Measurements from ENCODE around the gene ZNRF3. TPM values are rescaled to one million over a fixed set of nuclear protein-coding genes. Genes with fewer than 3 reads are reported as not detected.
"Not testable (repeated sequence)": the region's sequence is repeated elsewhere in the genome, so short reads cannot be mapped to it uniquely, and the experiment has no call there.

Gene ZNRF3
- total RNA-seq, 1 experiment from 2014 or later: 8.1 TPM

- no peaks in the 10 kb centered on the region for H3K27me3 ChIP-seq (ENCODE audit: low read length)
- no peaks in the 10 kb centered on the region for H3K9me2 ChIP-seq (replicated peaks; ENCODE audit: low read length)
- no peaks in the 10 kb centered on the region for H3K36me3 ChIP-seq (ENCODE audit: low read depth, low read length)
- TF ChIP-seq CTCF (conservative IDR thresholded peaks at IDR 0.05; ENCODE audit: low read depth, low read length) (no peak), EZH2phosphoT487 (IDR thresholded peaks at IDR 0.05; ENCODE audit: borderline replicate concordance, low read length) (no peak), EZH2 (IDR thresholded peaks at IDR 0.05; ENCODE audit: low read length, unreplicated experiment) (no peak)
- H2AFZ ChIP-seq (ENCODE audit: low read length): no peak overlapping the region
- no peaks in the 10 kb centered on the region for H3F3A ChIP-seq (ENCODE audit: low read length, unreplicated experiment)
- ChIA-PET POLR2A (ENCODE audit: unreplicated experiment) (interaction anchor here (0.5 kb wide), 1 partner anchor 135 kb away, joined by 3 read pairs; no protein-coding TSS in a partner anchor), CTCF (no interaction called here)
- no TSS peak for BruUV-seq (replicated peaks)
- no peaks in the 10 kb centered on the region for H3K9me3 ChIP-seq (ENCODE audit: low read length)
- no peaks in the 10 kb centered on the region for H4K20me1 ChIP-seq (ENCODE audit: low read length)
- H3K4me2 ChIP-seq (ENCODE audit: low read length): no peak overlapping the region
- H3K79me2 ChIP-seq (ENCODE audit: low read length): no peaks in the 10 kb centered on the region
- intact Hi-C loops (cut with micrococcal nuclease): no loop called here
- DNase-seq: no peak
- H3K9ac ChIP-seq (ENCODE audit: low read length): no peak overlapping the region
- no peak for ATAC-seq
- H3K4me1 ChIP-seq (ENCODE audit: insufficient read depth, low read length): no peaks in the 10 kb centered on the region
- no peak overlapping the region for H3K4me3 ChIP-seq (ENCODE audit: low read length)
- no peak overlapping the region for H3K27ac ChIP-seq (ENCODE audit: low read length)
These were observed 18.3 kb upstream of the ZNRF3 start for GRCh38 chr22:28864878-28865596.

- BruUV-seq (replicated peaks): no TSS peak
These were observed 16.2 kb upstream of the ZNRF3 start for GRCh38 chr22:28867191-28867590.

DNA sequence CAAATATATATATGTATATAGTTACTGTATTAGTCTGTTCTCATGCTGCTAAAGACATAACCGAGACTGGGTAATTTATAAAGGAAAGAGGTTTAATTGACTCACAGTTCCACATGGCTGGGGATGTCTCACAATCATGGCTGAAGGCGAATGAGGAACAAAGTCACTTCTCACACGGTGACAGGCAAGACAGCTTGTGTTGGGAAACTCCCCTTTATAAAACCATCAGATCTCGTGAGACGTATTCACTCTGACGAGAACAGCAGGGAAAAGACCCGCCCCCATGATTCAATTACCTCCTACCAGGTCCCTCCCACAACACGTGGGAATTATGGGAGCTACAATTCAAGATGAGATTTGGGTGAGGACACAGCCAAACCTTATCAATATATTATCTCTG lies 15.0 kb upstream of the ZNRF3 start:
- H2AFZ ChIP-seq (ENCODE audit: low read length); H3K4me1 ChIP-seq (ENCODE audit: insufficient read depth, low read length); H3K9ac ChIP-seq (ENCODE audit: low read length); intact Hi-C loops (cut with micrococcal nuclease); DNase-seq; H3K9me2 ChIP-seq (replicated peaks; ENCODE audit: low read length); H3K27ac ChIP-seq (ENCODE audit: low read length); H3K4me2 ChIP-seq (ENCODE audit: low read length); H3K4me3 ChIP-seq (ENCODE audit: low read length); BruUV-seq (replicated peaks); H3F3A ChIP-seq (ENCODE audit: low read length, unreplicated experiment); CTCF ChIA-PET; H3K79me2 ChIP-seq (ENCODE audit: low read length); H3K27me3 ChIP-seq (ENCODE audit: low read length); H3K36me3 ChIP-seq (ENCODE audit: low read depth, low read length); ATAC-seq; H3K9me3 ChIP-seq (ENCODE audit: low read length); POLR2A ChIA-PET (ENCODE audit: unreplicated experiment); H4K20me1 ChIP-seq (ENCODE audit: low read length): not testable (repeated sequence)

More at GRCh38 chr22:28867191-28867590, 16.2 kb upstream of the ZNRF3 start:
- ChIA-PET POLR2A (ENCODE audit: unreplicated experiment) (no interaction called here), CTCF (no interaction called here)
- no peaks in the 10 kb centered on the region for H3K27me3 ChIP-seq (ENCODE audit: low read length)
- H3K79me2 ChIP-seq (ENCODE audit: low read length): no peaks in the 10 kb centered on the region
- H3K36me3 ChIP-seq (ENCODE audit: low read depth, low read length): no peaks in the 10 kb centered on the region
- H4K20me1 ChIP-seq (ENCODE audit: low read length): no peaks in the 10 kb centered on the region
- H2AFZ ChIP-seq (ENCODE audit: low read length): no peak overlapping the region
- intact Hi-C loops (cut with micrococcal nuclease): no loop called here
- TF ChIP-seq CTCF (conservative IDR thresholded peaks at IDR 0.05; ENCODE audit: low read depth, low read length) (no peak), EZH2 (IDR thresholded peaks at IDR 0.05; ENCODE audit: low read length, unreplicated experiment) (no peak), EZH2phosphoT487 (IDR thresholded peaks at IDR 0.05; ENCODE audit: borderline replicate concordance, low read length) (no peak)
- DNase-seq (no peak), ATAC-seq (no peak)
- no peak overlapping the region for H3K9ac ChIP-seq (ENCODE audit: low read length)
- H3K4me3 ChIP-seq (ENCODE audit: low read length): no peak overlapping the region
- no peaks in the 10 kb centered on the region for H3K9me2 ChIP-seq (replicated peaks; ENCODE audit: low read length)
- H3K27ac ChIP-seq (ENCODE audit: low read length): no peak overlapping the region
- H3K9me3 ChIP-seq (ENCODE audit: low read length): no peaks in the 10 kb centered on the region
- no peak overlapping the region for H3K4me2 ChIP-seq (ENCODE audit: low read length)
- no peaks in the 10 kb centered on the region for H3F3A ChIP-seq (ENCODE audit: low read length, unreplicated experiment)
- no peaks in the 10 kb centered on the region for H3K4me1 ChIP-seq (ENCODE audit: insufficient read depth, low read length)
